Measurements from ENCODE around the gene BCORL1. TPM values are rescaled to one million over a fixed set of nuclear protein-coding genes. Genes with fewer than 3 reads are reported as not detected.

The BCORL1 gene
- total and polyA plus RNA-seq, 4 donors: 4.8 to 15.5 (median 9.5) TPM

GRCh38 chrX:129981752-129982299, 609 bp upstream of the BCORL1 start:
- Histone ChIP-seq H3K27me3 (ENCODE audit: control insufficient read depth, insufficient read depth, low read length) (no peaks in the 10 kb centered on the region), H3K36me3 (ENCODE audit: control insufficient read depth, insufficient read depth, low read length) (no peaks in the 10 kb centered on the region), H3K4me1 (ENCODE audit: control insufficient read depth, insufficient read depth, low read length) (peaks cover 29% of the 10 kb centered on the region), H3K27ac (ENCODE audit: low read depth, low read length) (no peak overlapping the region), H3K9me3 (ENCODE audit: control insufficient read depth, insufficient read depth, low read length) (no peaks in the 10 kb centered on the region), H3K4me3 (ENCODE audit: low read depth, low read length) (no peak overlapping the region)
- no peak for DNase-seq (ENCODE audit: low read depth in 4 of 6, low spot score in 6 of 6)
- WGBS (ENCODE audit: insufficient coverage): 22% methylated on average over 17 of the region's 29 CpGs

GRCh38 chrX:129983575-129984110, 1.2 kb downstream of the BCORL1 start:
- Histone ChIP-seq H3K27me3 (ENCODE audit: control insufficient read depth, insufficient read depth, low read length) (no peaks in the 10 kb centered on the region), H3K4me1 (ENCODE audit: control insufficient read depth, insufficient read depth, low read length) (peaks cover 29% of the 10 kb centered on the region), H3K36me3 (ENCODE audit: control insufficient read depth, insufficient read depth, low read length) (no peaks in the 10 kb centered on the region), H3K4me3 (ENCODE audit: low read depth, low read length) (no peak overlapping the region), H3K27ac (ENCODE audit: low read depth, low read length) (peak overlapping the region; percentile 33), H3K9me3 (ENCODE audit: control insufficient read depth, insufficient read depth, low read length) (no peaks in the 10 kb centered on the region)
- WGBS (ENCODE audit: insufficient coverage): 43% methylated on average over 35 of the region's 48 CpGs
- DNase-seq (ENCODE audit: low read depth in 4 of 6, low spot score in 6 of 6): peak in 2 of 6 donors; percentile 22 to 55

GRCh38 chrX:129984111-129984958, 1.9 kb downstream of the BCORL1 start:
- no peaks in the 10 kb centered on the region for H3K9me3 ChIP-seq (ENCODE audit: control insufficient read depth, insufficient read depth, low read length)
- peaks cover 25% of the 10 kb centered on the region for H3K4me1 ChIP-seq (ENCODE audit: control insufficient read depth, insufficient read depth, low read length)
- H3K27ac ChIP-seq (ENCODE audit: low read depth, low read length): no peak overlapping the region
- 27% methylated on average over 50 of the region's 81 CpGs for WGBS (ENCODE audit: insufficient coverage)
- no peaks in the 10 kb centered on the region for H3K27me3 ChIP-seq (ENCODE audit: control insufficient read depth, insufficient read depth, low read length)
- no peaks in the 10 kb centered on the region for H3K36me3 ChIP-seq (ENCODE audit: control insufficient read depth, insufficient read depth, low read length)
- peak in 2 of 6 donors; percentile 16 to 52 for DNase-seq (ENCODE audit: low read depth in 4 of 6, low spot score in 6 of 6)
- peak overlapping the region; percentile 54 for H3K4me3 ChIP-seq (ENCODE audit: low read depth, low read length)

- Histone ChIP-seq H3K27me3 (ENCODE audit: control insufficient read depth, insufficient read depth, low read length) (no peaks in the 10 kb centered on the region), H3K27ac (ENCODE audit: low read depth, low read length) (no peak overlapping the region), H3K4me1 (ENCODE audit: control insufficient read depth, insufficient read depth, low read length) (peaks cover 4% of the 10 kb centered on the region), H3K36me3 (ENCODE audit: control insufficient read depth, insufficient read depth, low read length) (no peaks in the 10 kb centered on the region), H3K4me3 (ENCODE audit: low read depth, low read length) (no peak overlapping the region), H3K9me3 (ENCODE audit: control insufficient read depth, insufficient read depth, low read length) (no peaks in the 10 kb centered on the region)
- 73% methylated on average over 2 of the region's 3 CpGs for WGBS (ENCODE audit: insufficient coverage)
- DNase-seq (ENCODE audit: low read depth in 4 of 6, low spot score in 6 of 6): no peak
Measured at GRCh38 chrX:129987871-129988270, 5.4 kb downstream of the BCORL1 start.

GRCh38 chrX:129992181-129992580, 9.7 kb downstream of the BCORL1 start:
- no peak for DNase-seq (ENCODE audit: low read depth in 4 of 6, low spot score in 6 of 6)
- 80% methylated on average over 1 of the region's 5 CpGs for WGBS (ENCODE audit: insufficient coverage)
- no peak overlapping the region for H3K4me3 ChIP-seq (ENCODE audit: low read depth, low read length)
- H3K36me3 ChIP-seq (ENCODE audit: control insufficient read depth, insufficient read depth, low read length): no peaks in the 10 kb centered on the region
- H3K4me1 ChIP-seq (ENCODE audit: control insufficient read depth, insufficient read depth, low read length): no peaks in the 10 kb centered on the region
- no peaks in the 10 kb centered on the region for H3K9me3 ChIP-seq (ENCODE audit: control insufficient read depth, insufficient read depth, low read length)
- H3K27ac ChIP-seq (ENCODE audit: low read depth, low read length): no peak overlapping the region
- H3K27me3 ChIP-seq (ENCODE audit: control insufficient read depth, insufficient read depth, low read length): no peaks in the 10 kb centered on the region

GRCh38 chrX:129996120-129996519, 13.7 kb downstream of the BCORL1 start:
- no peaks in the 10 kb centered on the region for H3K36me3 ChIP-seq (ENCODE audit: control insufficient read depth, insufficient read depth, low read length)
- H3K27ac ChIP-seq (ENCODE audit: low read depth, low read length): no peak overlapping the region
- DNase-seq (ENCODE audit: low read depth in 4 of 6, low spot score in 6 of 6): no peak
- H3K4me1 ChIP-seq (ENCODE audit: control insufficient read depth, insufficient read depth, low read length): no peaks in the 10 kb centered on the region
- no peaks in the 10 kb centered on the region for H3K27me3 ChIP-seq (ENCODE audit: control insufficient read depth, insufficient read depth, low read length)
- H3K9me3 ChIP-seq (ENCODE audit: control insufficient read depth, insufficient read depth, low read length): no peaks in the 10 kb centered on the region
- WGBS (ENCODE audit: insufficient coverage): 58% methylated on average over 2 of the region's 4 CpGs
- H3K4me3 ChIP-seq (ENCODE audit: low read depth, low read length): no peak overlapping the region

- Histone ChIP-seq H3K27me3 (ENCODE audit: control insufficient read depth, insufficient read depth, low read length) (no peaks in the 10 kb centered on the region), H3K36me3 (ENCODE audit: control insufficient read depth, insufficient read depth, low read length) (no peaks in the 10 kb centered on the region), H3K9me3 (ENCODE audit: control insufficient read depth, insufficient read depth, low read length) (no peaks in the 10 kb centered on the region), H3K27ac (ENCODE audit: low read depth, low read length) (no peak overlapping the region), H3K4me3 (ENCODE audit: low read depth, low read length) (no peak overlapping the region), H3K4me1 (ENCODE audit: control insufficient read depth, insufficient read depth, low read length) (no peaks in the 10 kb centered on the region)
- DNase-seq (ENCODE audit: low read depth in 4 of 6, low spot score in 6 of 6): no peak
- WGBS (ENCODE audit: insufficient coverage): 80% methylated on average over 1 of the region's 5 CpGs
Measured at GRCh38 chrX:129997086-129997485, 14.7 kb downstream of the BCORL1 start.

GRCh38 chrX:129998021-129998420, 15.6 kb downstream of the BCORL1 start:
- Histone ChIP-seq H3K4me3 (ENCODE audit: low read depth, low read length) (no peak overlapping the region), H3K27me3 (ENCODE audit: control insufficient read depth, insufficient read depth, low read length) (no peaks in the 10 kb centered on the region), H3K4me1 (ENCODE audit: control insufficient read depth, insufficient read depth, low read length) (no peaks in the 10 kb centered on the region), H3K9me3 (ENCODE audit: control insufficient read depth, insufficient read depth, low read length) (no peaks in the 10 kb centered on the region), H3K27ac (ENCODE audit: low read depth, low read length) (no peak overlapping the region), H3K36me3 (ENCODE audit: control insufficient read depth, insufficient read depth, low read length) (no peaks in the 10 kb centered on the region)
- WGBS (ENCODE audit: insufficient coverage): no CpG with 5 or more reads among the region's 3 CpGs
- DNase-seq (ENCODE audit: low read depth in 4 of 6, low spot score in 6 of 6): no peak

- Histone ChIP-seq H3K27me3 (ENCODE audit: control insufficient read depth, insufficient read depth, low read length) (no peaks in the 10 kb centered on the region), H3K4me1 (ENCODE audit: control insufficient read depth, insufficient read depth, low read length) (no peaks in the 10 kb centered on the region), H3K36me3 (ENCODE audit: control insufficient read depth, insufficient read depth, low read length) (peaks cover 3% of the 10 kb centered on the region), H3K9me3 (ENCODE audit: control insufficient read depth, insufficient read depth, low read length) (no peaks in the 10 kb centered on the region), H3K4me3 (ENCODE audit: low read depth, low read length) (no peak overlapping the region), H3K27ac (ENCODE audit: low read depth, low read length) (no peak overlapping the region)
- 58% methylated on average over 6 of the region's 6 CpGs for WGBS (ENCODE audit: insufficient coverage)
- no peak for DNase-seq (ENCODE audit: low read depth in 4 of 6, low spot score in 6 of 6)
Measured at GRCh38 chrX:130001893-130002292, 19.5 kb downstream of the BCORL1 start.

GRCh38 chrX:130002541-130002940, 20.1 kb downstream of the BCORL1 start:
- no peaks in the 10 kb centered on the region for H3K27me3 ChIP-seq (ENCODE audit: control insufficient read depth, insufficient read depth, low read length)
- no peak for DNase-seq (ENCODE audit: low read depth in 4 of 6, low spot score in 6 of 6)
- no peaks in the 10 kb centered on the region for H3K4me1 ChIP-seq (ENCODE audit: control insufficient read depth, insufficient read depth, low read length)
- 41% methylated on average over 1 of the region's 1 CpG for WGBS (ENCODE audit: insufficient coverage)
- no peak overlapping the region for H3K27ac ChIP-seq (ENCODE audit: low read depth, low read length)
- no peaks in the 10 kb centered on the region for H3K9me3 ChIP-seq (ENCODE audit: control insufficient read depth, insufficient read depth, low read length)
- no peak overlapping the region for H3K4me3 ChIP-seq (ENCODE audit: low read depth, low read length)
- peaks cover 3% of the 10 kb centered on the region for H3K36me3 ChIP-seq (ENCODE audit: control insufficient read depth, insufficient read depth, low read length)

Data from spinal cord (tissue), 10 donors.